ENCODE data around the gene ATP2A1.
"Not testable (repeated sequence)": the region's sequence is repeated elsewhere in the genome, so short reads cannot be mapped to it uniquely, and the experiment has no call there.

The ATP2A1 gene

DNA sequence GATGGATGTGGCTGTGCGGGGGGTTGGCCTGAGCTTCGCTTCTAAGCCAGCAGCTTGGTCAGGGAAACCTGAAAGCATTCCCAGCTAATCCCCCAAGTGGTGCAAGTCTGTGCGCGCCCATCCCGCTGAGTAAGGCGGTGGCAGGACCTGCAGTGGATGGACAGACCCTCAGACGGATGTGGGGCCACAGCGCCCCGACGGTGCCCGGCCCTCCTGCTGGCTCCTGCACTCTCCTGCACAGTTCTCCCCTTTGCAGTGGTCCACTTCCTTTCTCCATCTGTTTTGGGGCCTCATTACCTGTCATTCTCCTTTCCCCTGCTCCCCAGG lies 2.3 kb downstream of the ATP2A1 start:
- no peak overlapping the region for H3K4me3 ChIP-seq (ENCODE audit: control insufficient read depth, low read depth, low read length)
- no peak for DNase-seq (ENCODE audit: low read depth)
- TF ChIP-seq, protein P1, sequence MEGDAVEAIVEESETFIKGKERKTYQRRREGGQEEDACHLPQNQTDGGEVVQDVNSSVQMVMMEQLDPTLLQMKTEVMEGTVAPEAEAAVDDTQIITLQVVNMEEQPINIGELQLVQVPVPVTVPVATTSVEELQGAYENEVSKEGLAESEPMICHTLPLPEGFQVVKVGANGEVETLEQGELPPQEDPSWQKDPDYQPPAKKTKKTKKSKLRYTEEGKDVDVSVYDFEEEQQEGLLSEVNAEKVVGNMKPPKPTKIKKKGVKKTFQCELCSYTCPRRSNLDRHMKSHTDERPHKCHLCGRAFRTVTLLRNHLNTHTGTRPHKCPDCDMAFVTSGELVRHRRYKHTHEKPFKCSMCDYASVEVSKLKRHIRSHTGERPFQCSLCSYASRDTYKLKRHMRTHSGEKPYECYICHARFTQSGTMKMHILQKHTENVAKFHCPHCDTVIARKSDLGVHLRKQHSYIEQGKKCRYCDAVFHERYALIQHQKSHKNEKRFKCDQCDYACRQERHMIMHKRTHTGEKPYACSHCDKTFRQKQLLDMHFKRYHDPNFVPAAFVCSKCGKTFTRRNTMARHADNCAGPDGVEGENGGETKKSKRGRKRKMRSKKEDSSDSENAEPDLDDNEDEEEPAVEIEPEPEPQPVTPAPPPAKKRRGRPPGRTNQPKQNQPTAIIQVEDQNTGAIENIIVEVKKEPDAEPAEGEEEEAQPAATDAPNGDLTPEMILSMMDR (conservative IDR thresholded peaks at IDR 0.05; ENCODE audit: control insufficient read depth, insufficient read depth, low read depth, low read length) = no peak

DNA sequence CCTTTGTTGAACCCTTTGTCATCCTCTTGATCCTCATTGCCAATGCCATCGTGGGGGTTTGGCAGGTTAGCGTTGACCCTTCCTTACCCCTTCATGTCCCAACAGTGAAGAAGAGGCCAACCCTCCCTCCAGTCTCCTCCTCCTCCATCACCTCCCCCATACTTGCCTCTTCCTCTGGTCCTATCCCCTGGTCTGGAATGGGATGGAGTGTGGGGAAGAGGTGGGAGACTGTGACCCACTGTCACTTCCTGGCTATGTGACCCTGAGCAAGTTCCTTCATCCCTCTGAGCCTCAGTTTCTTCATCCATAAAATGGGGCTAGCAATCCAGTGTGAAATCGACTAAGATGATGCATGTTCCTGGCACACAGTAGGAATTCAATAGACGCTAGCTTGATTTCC lies 2.7 kb downstream of the ATP2A1 start:
- no peak overlapping the region for H3K4me3 ChIP-seq (ENCODE audit: control insufficient read depth, low read depth, low read length)
- TF ChIP-seq, protein P1 (conservative IDR thresholded peaks at IDR 0.05; ENCODE audit: control insufficient read depth, insufficient read depth, low read depth, low read length) = no peak
- DNase-seq (ENCODE audit: low read depth) = no peak

DNA sequence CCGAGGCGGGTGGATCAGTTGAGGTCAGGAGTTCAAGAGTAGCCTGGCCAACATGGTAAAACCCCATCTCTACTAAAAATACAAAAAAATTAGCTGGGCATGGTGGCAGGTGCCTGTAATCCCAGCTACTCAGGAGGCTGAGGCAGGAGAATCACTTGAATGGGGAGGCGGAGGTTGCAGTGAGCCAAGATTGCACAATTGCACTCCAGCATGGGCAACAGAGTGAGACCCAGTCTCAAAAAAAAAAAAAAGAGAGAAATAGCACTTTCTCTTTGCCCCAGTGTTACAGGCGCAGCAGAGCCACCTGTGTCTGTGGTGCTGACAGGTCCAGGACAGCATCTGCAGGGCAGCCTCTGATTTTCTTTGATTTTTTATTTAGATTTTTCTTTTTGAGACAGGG lies 3.3 kb downstream of the ATP2A1 start:
- not testable (repeated sequence) for H3K4me3 ChIP-seq (ENCODE audit: control insufficient read depth, low read depth, low read length); DNase-seq (ENCODE audit: low read depth)

DNA sequence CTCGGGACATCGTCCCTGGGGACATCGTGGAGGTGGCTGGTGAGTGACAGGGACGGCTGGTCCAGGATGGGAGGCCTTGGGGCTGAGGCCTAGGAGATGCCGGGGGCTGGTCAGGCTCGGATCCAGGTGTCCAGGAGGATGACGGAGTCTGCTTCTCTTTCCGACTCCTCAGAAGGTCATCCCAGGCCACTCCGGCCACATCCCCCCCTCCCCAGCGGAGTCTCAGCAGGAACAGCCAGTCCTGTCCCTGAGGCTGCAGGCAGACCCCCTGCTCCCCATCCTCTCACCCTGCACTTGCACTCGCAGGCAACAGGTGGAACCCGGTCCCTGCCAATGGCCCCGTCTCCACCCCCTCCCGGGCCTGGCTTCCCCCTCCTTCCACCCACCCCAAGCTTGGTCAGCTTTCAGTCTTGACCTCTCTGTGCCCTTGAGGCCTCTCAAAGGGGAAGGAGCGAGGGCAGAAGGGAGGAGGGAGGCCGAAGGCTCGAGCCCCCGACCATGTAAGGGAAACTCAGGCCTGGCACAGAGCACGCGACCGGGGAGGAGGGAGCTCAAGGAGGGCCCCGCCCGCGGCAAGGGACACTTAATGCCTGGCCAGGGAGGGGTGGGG lies 4.4 kb downstream of the ATP2A1 start:
- no peak overlapping the region for H3K4me3 ChIP-seq (ENCODE audit: control insufficient read depth, low read depth, low read length)
- TF ChIP-seq, protein P1 (conservative IDR thresholded peaks at IDR 0.05; ENCODE audit: control insufficient read depth, insufficient read depth, low read depth, low read length) = no peak
- DNase-seq (ENCODE audit: low read depth) = no peak

DNA sequence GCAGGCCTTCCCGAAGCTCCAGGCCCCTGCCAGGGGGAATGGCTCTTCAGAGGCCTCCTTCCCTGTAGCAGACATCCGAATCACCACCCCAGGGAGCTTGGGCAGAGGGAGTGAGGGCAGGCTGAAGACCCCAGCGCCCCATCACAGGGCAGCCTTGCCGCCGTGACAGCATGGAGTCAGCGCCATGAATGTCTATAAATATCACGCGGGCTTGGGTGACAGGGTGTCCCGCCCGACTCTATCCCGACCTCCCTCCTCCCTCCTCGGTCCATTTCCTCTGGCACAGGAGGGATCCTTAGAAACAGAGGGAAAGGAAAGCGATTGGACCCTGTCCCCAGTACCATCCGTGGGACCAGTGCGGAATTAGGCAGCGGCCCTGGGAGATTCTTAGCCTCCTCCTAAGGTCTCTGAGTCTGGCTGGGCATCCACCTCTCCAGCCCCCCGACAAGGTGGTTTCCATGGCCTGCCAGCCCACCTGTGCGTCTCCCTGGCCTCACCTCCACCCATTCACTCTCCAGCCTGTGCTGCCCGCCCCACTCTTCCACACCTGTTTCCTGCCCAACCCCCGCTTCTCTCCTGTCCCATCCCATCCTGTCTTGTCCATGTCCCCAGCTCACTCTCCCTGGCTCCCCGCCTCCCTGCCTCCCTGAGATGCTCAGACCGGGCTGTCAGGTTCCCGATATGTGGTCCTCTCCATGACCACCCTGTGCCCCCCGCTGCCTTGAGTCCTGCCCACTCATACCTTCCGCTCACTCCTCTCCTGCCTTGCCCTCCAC lies 5.1 kb downstream of the ATP2A1 start:
- no peak overlapping the region for H3K4me3 ChIP-seq (ENCODE audit: control insufficient read depth, low read depth, low read length)
- TF ChIP-seq, protein P1 (conservative IDR thresholded peaks at IDR 0.05; ENCODE audit: control insufficient read depth, insufficient read depth, low read depth, low read length) = no peak
- no peak for DNase-seq (ENCODE audit: low read depth)

DNA sequence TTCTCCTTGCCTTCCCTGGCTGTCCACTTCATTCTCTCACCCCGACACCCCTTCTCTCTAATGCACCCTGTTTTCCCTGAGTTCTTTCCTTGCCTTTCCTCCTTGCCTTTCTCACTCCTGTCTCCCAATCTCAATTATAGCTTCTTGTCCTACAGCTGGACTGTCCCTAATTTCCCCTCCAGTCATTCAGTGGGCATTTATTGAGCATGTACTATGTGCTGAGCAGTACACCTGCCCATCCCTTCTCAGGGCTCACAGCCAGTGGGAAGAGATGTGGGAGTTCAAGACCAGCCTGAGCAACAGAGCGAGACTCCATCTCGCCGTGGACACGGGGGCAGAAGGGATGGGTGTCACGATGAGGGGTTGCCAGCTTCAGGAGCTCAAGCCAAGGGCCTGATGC lies 5.8 kb downstream of the ATP2A1 start:
- TF ChIP-seq, protein P1 (conservative IDR thresholded peaks at IDR 0.05; ENCODE audit: control insufficient read depth, insufficient read depth, low read depth, low read length) = no peak
- no peak for DNase-seq (ENCODE audit: low read depth)
- H3K4me3 ChIP-seq (ENCODE audit: control insufficient read depth, low read depth, low read length) = no peak overlapping the region

DNA sequence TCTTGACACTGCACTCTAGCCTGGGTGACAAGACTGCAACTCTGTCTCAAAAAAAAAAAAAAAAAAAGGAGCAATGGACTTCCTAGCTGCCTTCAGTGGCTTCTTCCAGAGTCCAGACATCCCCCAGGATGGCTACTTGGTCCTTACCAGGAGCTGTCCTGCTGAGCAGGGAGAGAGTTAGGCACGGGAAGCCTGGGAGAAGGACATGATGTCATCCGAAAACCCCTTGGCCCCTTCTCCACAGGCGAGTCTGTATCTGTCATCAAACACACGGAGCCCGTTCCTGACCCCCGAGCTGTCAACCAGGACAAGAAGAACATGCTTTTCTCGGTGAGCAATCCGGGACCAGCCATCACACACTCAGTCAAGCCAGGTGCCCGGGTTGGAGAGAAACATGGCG lies 8.7 kb downstream of the ATP2A1 start:
- DNase-seq (ENCODE audit: low read depth) = no peak
- TF ChIP-seq, protein P1 (conservative IDR thresholded peaks at IDR 0.05; ENCODE audit: control insufficient read depth, insufficient read depth, low read depth, low read length) = no peak
- H3K4me3 ChIP-seq (ENCODE audit: control insufficient read depth, low read depth, low read length) = no peak overlapping the region

DNA sequence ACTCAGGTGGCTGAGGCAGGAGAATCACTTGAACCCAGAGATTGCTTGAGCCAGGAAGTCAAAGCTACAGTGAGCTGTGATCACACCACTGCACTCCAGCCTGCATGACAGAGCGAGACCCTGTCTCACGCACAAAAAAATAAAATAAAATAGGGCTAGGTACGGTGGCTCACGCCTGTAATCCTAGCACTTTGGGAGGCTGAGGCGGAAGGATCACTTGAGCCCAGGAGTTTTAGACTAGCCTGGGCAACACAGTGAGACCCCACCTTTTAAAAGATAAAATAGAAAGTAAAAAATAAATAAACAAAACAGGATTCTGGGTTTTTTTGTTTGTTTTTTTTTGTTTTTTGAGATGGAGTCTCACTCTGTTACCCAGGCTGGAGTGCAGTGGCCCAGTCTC lies 12.1 kb downstream of the ATP2A1 start:
- DNase-seq (ENCODE audit: low read depth); H3K4me3 ChIP-seq (ENCODE audit: control insufficient read depth, low read depth, low read length): not testable (repeated sequence)

Measured in fibroblast of mammary gland (primary cell).